B cell (primary cell): Measurements from ENCODE around the gene MEAK7.

Experiments
- CTCF ChIP-seq: fragments of 200-600 bp; IDR thresholded peaks from one replicate; pipeline ENCODE4 v1.8.0; 2022; ENCODE audit warnings: antibody characterized with exemption, mild to moderate bottlenecking
- EZH2 ChIP-seq: IDR thresholded peaks from 2 replicates; pipeline ENCODE4 v1.6.1; 2012; ENCODE audit warnings: borderline replicate concordance, low read depth, mild to moderate bottlenecking, moderate library complexity, low read length; ENCODE audit not compliant: insufficient read depth, poor library complexity, severe bottlenecking

GRCh38 chr16:84463221-84463620, 41.2 kb downstream of the MEAK7 start:
- TF ChIP-seq CTCF: no peak
- TF ChIP-seq EZH2: no peak
